Measurements from ENCODE around the gene ZNF547.

- TF ChIP-seq TAF1 (IDR thresholded peaks at IDR 0.05; ENCODE audit: borderline replicate concordance, low read depth, low read length) (no peak), POLR2AphosphoS5 (IDR thresholded peaks at IDR 0.05; ENCODE audit: low read depth, low read length) (no peak)
Measured at GRCh38 chr19:57389194-57389729, 25.9 kb downstream of the ZNF547 start.
